IMR-90 (cell line): ENCODE measurements around the gene TBC1D22A. TPM values are rescaled to one million over a fixed set of nuclear protein-coding genes. Genes with fewer than 3 reads are reported as not detected.

ENCODE experiments used
- ATAC-seq: fragments of 200-7000 bp; cut with Tn5 transposase; 2 replicates; pipeline ENCODE4 v1.9.1; 2020; ENCODE audit warnings: low read depth, mild to moderate bottlenecking, moderate library complexity
- BruUV-seq: library from RNA; stranded (reverse); fragments of 400-500 nt; replicated peaks from 2 replicates; lab custom pipeline; 2021; lab: Mats Ljungman, UMichigan
- CTCF ChIA-PET: fragments of 300-600 bp; formaldehyde crosslinking; extraction: SDS; loops from one replicate; lab custom pipeline; 2021; ENCODE audit warnings: antibody characterized with exemption; lab: Yijun Ruan, JAX
- POLR2A ChIA-PET: fragments of 300-600 bp; sonication (Branson Sonifier 250); formaldehyde crosslinking; loops from one replicate; lab custom pipeline; 2022; ENCODE audit warnings: antibody characterized with exemption; ENCODE audit not compliant: unreplicated experiment; lab: Charles Lee
- DNase-seq: peaks from one replicate; pipeline ENCODE4 v3.0.0; 2013
- H2AFZ ChIP-seq: replicated peaks from 2 replicates; pipeline ENCODE3; 2013; ENCODE audit warnings: low read length, mild to moderate bottlenecking; ENCODE audit not compliant: poor library complexity
- H2AK5ac ChIP-seq: 2 replicates; pipeline ENCODE4 v1.6.1; 2013; ENCODE audit warnings: low read depth, low read length, inconsistent platforms
- H2AK9ac ChIP-seq: replicated peaks from 2 replicates; pipeline ENCODE3; 2013; ENCODE audit warnings: mild to moderate bottlenecking, low read depth, low read length, moderate library complexity; ENCODE audit not compliant: poor library complexity
- H2BK120ac ChIP-seq: 2 replicates; pipeline ENCODE4 v1.6.1; 2013; ENCODE audit warnings: low read depth, low read length, inconsistent platforms
- H2BK15ac ChIP-seq: 3 replicates; pipeline ENCODE4 v1.6.1; 2013; ENCODE audit warnings: low read depth, low read length, inconsistent platforms
- H2BK20ac ChIP-seq: 2 replicates; pipeline ENCODE4 v1.6.1; 2013; ENCODE audit warnings: low read depth, mild to moderate bottlenecking, inconsistent platforms, low read length, moderate library complexity
- H2BK5ac ChIP-seq: 2 replicates; pipeline ENCODE4 v1.6.1; 2013; ENCODE audit warnings: mild to moderate bottlenecking, low read depth, low read length, inconsistent platforms; ENCODE audit not compliant: poor library complexity, severe bottlenecking
- H3K14ac ChIP-seq: replicated peaks from 2 replicates; pipeline ENCODE4 v1.6.1; 2013; ENCODE audit warnings: low read depth, low read length, inconsistent platforms
- H3K18ac ChIP-seq: 2 replicates; pipeline ENCODE4 v1.6.1; 2013; ENCODE audit warnings: low read depth, low read length, control low read depth
- H3K23ac ChIP-seq: 2 replicates; pipeline ENCODE4 v1.6.1; 2013; ENCODE audit warnings: low read depth, low read length, inconsistent platforms
- H3K27ac ChIP-seq: 2 replicates; pipeline ENCODE4 v1.5.1; 2013; ENCODE audit warnings: mild to moderate bottlenecking, control low read depth, low read length; ENCODE audit not compliant: insufficient read depth
- H3K27me3 ChIP-seq: 2 replicates; pipeline ENCODE4 v1.6.1; 2013; ENCODE audit warnings: low read length; ENCODE audit not compliant: control insufficient read depth, insufficient read depth
- H3K36me3 ChIP-seq: 2 replicates; pipeline ENCODE4 v1.6.1; 2013; ENCODE audit warnings: low read length, mixed read lengths; ENCODE audit not compliant: control insufficient read depth, insufficient read depth
- H3K4ac ChIP-seq: 2 replicates; pipeline ENCODE4 v1.6.1; 2013; ENCODE audit warnings: low read depth, low read length, inconsistent platforms
- H3K4me1 ChIP-seq: 2 replicates; pipeline ENCODE4 v1.6.1; 2013; ENCODE audit warnings: low read length, mixed read lengths; ENCODE audit not compliant: control insufficient read depth, insufficient read depth
- H3K4me2 ChIP-seq: 2 replicates; pipeline ENCODE4 v1.6.1; 2013; ENCODE audit warnings: low read depth, mild to moderate bottlenecking, control low read depth, low read length, moderate library complexity
- H3K4me3 ChIP-seq: 2 replicates; pipeline ENCODE4 v1.5.1; 2013; ENCODE audit warnings: low read depth, mild to moderate bottlenecking, control low read depth, low read length, moderate library complexity; ENCODE audit not compliant: insufficient read depth
- H3K56ac ChIP-seq: 2 replicates; pipeline ENCODE4 v1.6.1; 2013; ENCODE audit warnings: low read length, inconsistent platforms; ENCODE audit not compliant: insufficient read depth; ENCODE audit errors: extremely low read depth
- H3K79me1 ChIP-seq, 2 experiments: 2 replicates each; pipeline ENCODE4 v1.6.1; 2013; ENCODE audit warnings: low read length in 2 of 2, inconsistent platforms in 1 of 2, low read depth in 1 of 2
- H3K9ac ChIP-seq: 2 replicates; pipeline ENCODE4 v1.6.1; 2013; ENCODE audit warnings: low read depth, low read length, control low read depth
- H3K9me1 ChIP-seq: 2 replicates; pipeline ENCODE4 v1.6.1; 2013; ENCODE audit warnings: low read length, inconsistent platforms; ENCODE audit not compliant: insufficient read depth
- H3K9me3 ChIP-seq: 2 replicates; pipeline ENCODE4 v1.6.1; 2013; ENCODE audit warnings: low read length; ENCODE audit not compliant: control insufficient read depth, insufficient read depth
- H4K20me1 ChIP-seq: 2 replicates; pipeline ENCODE4 v1.6.1; 2013; ENCODE audit warnings: low read length, inconsistent platforms; ENCODE audit not compliant: insufficient read depth
- H4K5ac ChIP-seq: 2 replicates; pipeline ENCODE4 v1.6.1; 2013; ENCODE audit warnings: mild to moderate bottlenecking, low read depth, low read length, control low read depth
- H4K8ac ChIP-seq, 2 experiments: 2 replicates each; pipeline ENCODE4 v1.6.1; 2013; ENCODE audit warnings: low read depth in 2 of 2, low read length in 2 of 2, control low read depth in 1 of 2, inconsistent platforms in 1 of 2
- H4K91ac ChIP-seq: 2 replicates; pipeline ENCODE4 v1.6.1; 2013; ENCODE audit warnings: low read depth, low read length, inconsistent platforms; ENCODE audit not compliant: insufficient read depth
- FOS ChIP-seq: fragments of 150-350 bp; IDR thresholded peaks from 2 replicates; pipeline ENCODE4 v1.6.1; 2016; ENCODE audit warnings: low read depth, low read length
- MXI1 ChIP-seq: IDR thresholded peaks from 2 replicates; pipeline ENCODE4 v1.6.1; 2012; ENCODE audit warnings: low read depth, mild to moderate bottlenecking, low read length, moderate library complexity, borderline replicate concordance
- POLR2A ChIP-seq: IDR thresholded peaks from 2 replicates; pipeline ENCODE4 v1.6.1; 2012; ENCODE audit warnings: mild to moderate bottlenecking, low read depth, low read length
- RAD21 ChIP-seq: IDR thresholded peaks from 2 replicates; pipeline ENCODE4 v1.6.1; 2012; ENCODE audit warnings: low read length, improper control_type of control experiment
- WGBS, 2 experiments: methylation state at CpG; one replicate each; pipeline versions ENCODE4 v1.1.5 to v1.1.7; 2013; ENCODE audit warnings: missing lambda C conversion rate in 2 of 2; ENCODE audit not compliant: insufficient read length in 1 of 2; ENCODE audit errors: extremely low coverage in 2 of 2; 5-methylcytosine and 5-hydroxymethylcytosine counted together
- dilution Hi-C: fragments of 300-500 bp; cut with HindIII; formaldehyde crosslinking; loops from one replicate; pipeline ENCODE4 v1.14.3; 2018; ENCODE audit warnings: low sequenced_read_pairs; ENCODE audit not compliant: unreplicated experiment
- in situ Hi-C: fragments of 300-500 bp; cut with MboI; formaldehyde crosslinking; loops from 3 replicates; pipeline ENCODE4 v1.14.3; 2019; ENCODE audit warnings: low sequenced_read_pairs, inconsistent platforms, mixed read lengths
- intact Hi-C: fragments of 100-400 bp; cut with micrococcal nuclease; formaldehyde crosslinking; loops from 2 replicates; pipeline ENCODE4 v1.10.0; 2022
- polyA plus RNA-seq, 3 experiments: library from polyadenylated mRNA; depleted of rRNA; stranded (reverse); fragments of >200 nt; gene quantifications; 2 replicates each; pipeline ENCODE4 v1.2.3, GENCODE V29; 2012; ENCODE audit warnings: low replicate concordance in 1 of 3
- total RNA-seq: library from RNA; depleted of rRNA; stranded (reverse); fragments of >200 nt; gene quantifications from 2 replicates; pipeline ENCODE4 v1.2.3, GENCODE V29; 2012

Gene TBC1D22A
- total and polyA plus RNA-seq, 2 of the 4 experiments (the other 2 are of a cell fraction), result 9.0 to 16.7 TPM

- no peaks in the 10 kb centered on the region for H3K9me3 ChIP-seq
- no peak overlapping the region for H3K27ac ChIP-seq
- no peaks in the 10 kb centered on the region for H3K36me3 ChIP-seq
- H3K9ac ChIP-seq, result no peak overlapping the region
- H4K8ac ChIP-seq, result no peak overlapping the region
- no peak overlapping the region for H3K4me3 ChIP-seq
- POLR2A ChIA-PET, result no interaction called here
- H2BK20ac ChIP-seq, result no peak overlapping the region
- intact Hi-C loops (no loop called here), in situ Hi-C loops (no loop called here), dilution Hi-C loops (no loop called here)
- no peak overlapping the region for H2BK5ac ChIP-seq
- TF ChIP-seq POLR2A (no peak), FOS (no peak), MXI1 (no peak), RAD21 (no peak)
- no peak overlapping the region for H2AK5ac ChIP-seq
- CTCF ChIA-PET, result no interaction called here
- no peak for DNase-seq
- H4K5ac ChIP-seq, result no peak overlapping the region
- no peak overlapping the region for H3K4ac ChIP-seq
- no peak overlapping the region for H2AK9ac ChIP-seq
- H4K20me1 ChIP-seq, result no peaks in the 10 kb centered on the region; the same call in 1 of the 2 replicates
- no peaks in the 10 kb centered on the region for H3K9me1 ChIP-seq
- no peak overlapping the region for H3K56ac ChIP-seq
- H3K4me1 ChIP-seq, result no peaks in the 10 kb centered on the region
- no peak overlapping the region for H2BK15ac ChIP-seq
- H2AFZ ChIP-seq, result no peak overlapping the region
- H3K23ac ChIP-seq, result no peak overlapping the region
- H3K18ac ChIP-seq, result no peak overlapping the region
- no TSS peak for BruUV-seq
- H4K91ac ChIP-seq, result no peak overlapping the region
- H2BK120ac ChIP-seq, result no peak overlapping the region
- ATAC-seq, result no peak
- H3K79me1 ChIP-seq, result no peaks in the 10 kb centered on the region
- no peaks in the 10 kb centered on the region for H3K27me3 ChIP-seq
- no peak overlapping the region for H3K4me2 ChIP-seq
- H3K14ac ChIP-seq, result no peak overlapping the region
- WGBS, 2 experiments, result 86% methylated on average over 4 of the region's 8 CpGs; no CpG with 5 or more reads in 1 of the 2 experiments
Observed at GRCh38 chr22:47135338-47135737, 372.9 kb downstream of the TBC1D22A start.
